Skeletal muscle satellite cell (primary cell): Measurements from ENCODE around the gene SKIC8.

Experiments used
- H3K27me3 ChIP-seq: 2 replicates; pipeline ENCODE4 v1.7.0; 2013; ENCODE audit warnings: low read length; ENCODE audit not compliant: control insufficient read depth, insufficient read depth
- H3K36me3 ChIP-seq: 2 replicates; pipeline ENCODE4 v1.7.0; 2013; ENCODE audit warnings: mild to moderate bottlenecking, control low read depth, low read length; ENCODE audit not compliant: insufficient read depth
- H3K4me1 ChIP-seq: 2 replicates; pipeline ENCODE4 v1.7.0; 2013; ENCODE audit warnings: low read length; ENCODE audit not compliant: control insufficient read depth, insufficient read depth
- H3K4me2 ChIP-seq: 2 replicates; pipeline ENCODE4 v1.7.0; 2013; ENCODE audit warnings: mild to moderate bottlenecking, low read length
- H3K4me3 ChIP-seq: 2 replicates; pipeline ENCODE4 v1.7.0; 2013; ENCODE audit warnings: low read length
- H3K9ac ChIP-seq: 2 replicates; pipeline ENCODE4 v1.7.0; 2013; ENCODE audit warnings: mild to moderate bottlenecking, low read depth, low read length, moderate library complexity
- H3K9me3 ChIP-seq: replicated peaks from 2 replicates; pipeline ENCODE4 v1.7.0; 2013; ENCODE audit warnings: mild to moderate bottlenecking, control low read depth, low read length

The SKIC8 gene

GRCh38 chr15:78320183-78320582 is 20.8 kb upstream of the SKIC8 start:
- no peaks in the 10 kb centered on the region for H3K9me3 ChIP-seq
- H3K4me3 ChIP-seq: no peak overlapping the region
- H3K4me1 ChIP-seq: no peaks in the 10 kb centered on the region
- H3K27me3 ChIP-seq: peaks cover 67% of the 10 kb centered on the region
- no peak overlapping the region for H3K4me2 ChIP-seq
- no peak overlapping the region for H3K9ac ChIP-seq
- H3K36me3 ChIP-seq: no peaks in the 10 kb centered on the region

- Histone ChIP-seq H3K4me3 (no peak overlapping the region), H3K4me2 (no peak overlapping the region), H3K9me3 (no peaks in the 10 kb centered on the region), H3K4me1 (no peaks in the 10 kb centered on the region), H3K9ac (no peak overlapping the region), H3K36me3 (no peaks in the 10 kb centered on the region), H3K27me3 (peaks cover 68% of the 10 kb centered on the region)
Measured at GRCh38 chr15:78319588-78319987, 20.2 kb upstream of the SKIC8 start.

- Histone ChIP-seq H3K4me2 (no peak overlapping the region), H3K4me3 (no peak overlapping the region), H3K9me3 (no peaks in the 10 kb centered on the region), H3K9ac (no peak overlapping the region), H3K4me1 (no peaks in the 10 kb centered on the region), H3K27me3 (peaks cover 69% of the 10 kb centered on the region), H3K36me3 (no peaks in the 10 kb centered on the region)
Measured at GRCh38 chr15:78317145-78317836, 17.9 kb upstream of the SKIC8 start.

- Histone ChIP-seq H3K27me3 (peaks cover 74% of the 10 kb centered on the region), H3K36me3 (no peaks in the 10 kb centered on the region), H3K4me2 (no peak overlapping the region), H3K9ac (no peak overlapping the region), H3K4me1 (no peaks in the 10 kb centered on the region), H3K4me3 (no peak overlapping the region), H3K9me3 (no peaks in the 10 kb centered on the region)
Measured at GRCh38 chr15:78316283-78317083, 17.1 kb upstream of the SKIC8 start.

GRCh38 chr15:78315686-78316282 is 16.4 kb upstream of the SKIC8 start:
- H3K4me1 ChIP-seq: no peaks in the 10 kb centered on the region
- no peak overlapping the region for H3K9ac ChIP-seq
- H3K4me3 ChIP-seq: no peak overlapping the region
- H3K4me2 ChIP-seq: no peak overlapping the region
- peaks cover 81% of the 10 kb centered on the region for H3K27me3 ChIP-seq
- no peaks in the 10 kb centered on the region for H3K9me3 ChIP-seq
- H3K36me3 ChIP-seq: no peaks in the 10 kb centered on the region

- Histone ChIP-seq H3K4me1 (no peaks in the 10 kb centered on the region), H3K27me3 (peaks cover 83% of the 10 kb centered on the region), H3K4me2 (no peak overlapping the region), H3K4me3 (no peak overlapping the region), H3K9me3 (no peaks in the 10 kb centered on the region), H3K36me3 (no peaks in the 10 kb centered on the region), H3K9ac (no peak overlapping the region)
Measured at GRCh38 chr15:78314181-78314581, 14.8 kb upstream of the SKIC8 start.

GRCh38 chr15:78313383-78313782 is 14.0 kb upstream of the SKIC8 start:
- H3K27me3 ChIP-seq: peaks cover 82% of the 10 kb centered on the region
- no peak overlapping the region for H3K4me3 ChIP-seq
- no peaks in the 10 kb centered on the region for H3K36me3 ChIP-seq
- no peaks in the 10 kb centered on the region for H3K9me3 ChIP-seq
- H3K4me2 ChIP-seq: no peak overlapping the region
- no peaks in the 10 kb centered on the region for H3K4me1 ChIP-seq
- H3K9ac ChIP-seq: no peak overlapping the region

GRCh38 chr15:78312957-78313356 is 13.5 kb upstream of the SKIC8 start:
- Histone ChIP-seq H3K27me3 (peaks cover 82% of the 10 kb centered on the region), H3K36me3 (no peaks in the 10 kb centered on the region), H3K4me1 (no peaks in the 10 kb centered on the region), H3K4me2 (no peak overlapping the region), H3K9me3 (no peaks in the 10 kb centered on the region), H3K4me3 (no peak overlapping the region), H3K9ac (no peak overlapping the region)

- no peaks in the 10 kb centered on the region for H3K36me3 ChIP-seq
- H3K4me1 ChIP-seq: no peaks in the 10 kb centered on the region
- no peak overlapping the region for H3K4me2 ChIP-seq
- no peak overlapping the region for H3K9ac ChIP-seq
- no peaks in the 10 kb centered on the region for H3K9me3 ChIP-seq
- peaks cover 79% of the 10 kb centered on the region for H3K27me3 ChIP-seq
- no peak overlapping the region for H3K4me3 ChIP-seq
Measured at GRCh38 chr15:78312536-78312935, 13.1 kb upstream of the SKIC8 start.

- H3K27me3 ChIP-seq: peaks cover 68% of the 10 kb centered on the region
- no peaks in the 10 kb centered on the region for H3K9me3 ChIP-seq
- no peak overlapping the region for H3K9ac ChIP-seq
- H3K4me1 ChIP-seq: peaks cover 4% of the 10 kb centered on the region
- H3K4me3 ChIP-seq: no peak overlapping the region
- H3K4me2 ChIP-seq: no peak overlapping the region
- no peaks in the 10 kb centered on the region for H3K36me3 ChIP-seq
Measured at GRCh38 chr15:78311292-78311691, 11.9 kb upstream of the SKIC8 start.

- Histone ChIP-seq H3K4me3 (no peak overlapping the region), H3K4me1 (peaks cover 16% of the 10 kb centered on the region), H3K9ac (no peak overlapping the region), H3K9me3 (no peaks in the 10 kb centered on the region), H3K4me2 (no peak overlapping the region), H3K27me3 (peaks cover 52% of the 10 kb centered on the region), H3K36me3 (no peaks in the 10 kb centered on the region)
Measured at GRCh38 chr15:78308422-78309032, 9.1 kb upstream of the SKIC8 start.
